Measurements from ENCODE around the gene TMEFF2. TPM values are rescaled to one million over a fixed set of nuclear protein-coding genes. Genes with fewer than 3 reads are reported as not detected.

TMEFF2 gene
- polyA plus RNA-seq, 3 donors: 7.9 to 14.0 (median 12.3) TPM

- peak; percentile 15 for DNase-seq
These were observed 368 bp downstream of the TMEFF2 start for GRCh38 chr2:192194265-192194865.

- DNase-seq: no peak
These were observed 4.3 kb downstream of the TMEFF2 start for GRCh38 chr2:192190474-192190873.

- no peak for DNase-seq
These were observed 7.9 kb downstream of the TMEFF2 start for GRCh38 chr2:192186806-192187205.

GRCh38 chr2:192184349-192184748 is 10.4 kb downstream of the TMEFF2 start:
- no peak for DNase-seq

- DNase-seq: no peak
These were observed 11.4 kb downstream of the TMEFF2 start for GRCh38 chr2:192183296-192183695.

- DNase-seq: no peak
These were observed 27.8 kb downstream of the TMEFF2 start for GRCh38 chr2:192166946-192167345.

GRCh38 chr2:192165842-192166241 is 28.9 kb downstream of the TMEFF2 start:
- DNase-seq: no peak

- peak; percentile 71 for DNase-seq
These were observed 32.2 kb downstream of the TMEFF2 start for GRCh38 chr2:192162392-192163042.

GRCh38 chr2:192161656-192162290 is 33.0 kb downstream of the TMEFF2 start:
- no peak for DNase-seq

GRCh38 chr2:192159736-192160135 is 35.0 kb downstream of the TMEFF2 start:
- no peak for DNase-seq

- no peak for DNase-seq
These were observed 35.5 kb downstream of the TMEFF2 start for GRCh38 chr2:192159208-192159607.

GRCh38 chr2:192157776-192158175 is 37.0 kb downstream of the TMEFF2 start:
- no peak for DNase-seq

- DNase-seq: no peak
These were observed 39.1 kb downstream of the TMEFF2 start for GRCh38 chr2:192155511-192156118.

- no peak for DNase-seq
These were observed 41.2 kb downstream of the TMEFF2 start for GRCh38 chr2:192153561-192153960.

- no peak for DNase-seq
These were observed 42.9 kb downstream of the TMEFF2 start for GRCh38 chr2:192151853-192152252.

GRCh38 chr2:192150166-192150565 is 44.6 kb downstream of the TMEFF2 start:
- no peak for DNase-seq

- DNase-seq: peak; percentile 44
These were observed 46.0 kb downstream of the TMEFF2 start for GRCh38 chr2:192148620-192149321.

GRCh38 chr2:192148241-192148619 is 46.5 kb downstream of the TMEFF2 start:
- no peak for DNase-seq

GRCh38 chr2:192146069-192147015 is 48.4 kb downstream of the TMEFF2 start:
- no peak for DNase-seq

- no peak for DNase-seq
These were observed 49.2 kb downstream of the TMEFF2 start for GRCh38 chr2:192145496-192145895.

- no peak for DNase-seq
These were observed 54.4 kb downstream of the TMEFF2 start for GRCh38 chr2:192140236-192140839.

Measured in renal pelvis (tissue), 4 donors.